Panc1 (cell line): ENCODE data around the gene NCKAP5L.

ENCODE experiments used
- CTCF ChIP-seq: fragments of 450-650 bp; IDR thresholded peaks from 2 replicates; pipeline ENCODE4 v1.5.1; 2017; ENCODE audit warnings: mild to moderate bottlenecking
- POLR2AphosphoS5 ChIP-seq: IDR thresholded peaks from 2 replicates; pipeline ENCODE4 v1.6.1; 2012; ENCODE audit warnings: mild to moderate bottlenecking, low read depth, low read length, moderate library complexity
- SIN3A ChIP-seq: IDR thresholded peaks from 2 replicates; pipeline ENCODE4 v1.6.1; 2012; ENCODE audit warnings: low read depth, mild to moderate bottlenecking, low read length, moderate library complexity, borderline replicate concordance; ENCODE audit not compliant: insufficient read depth

GRCh38 chr12:49853671-49854070 is 25.5 kb upstream of the NCKAP5L start:
- no peak for TF ChIP-seq CTCF
- TF ChIP-seq POLR2AphosphoS5: no peak
- TF ChIP-seq SIN3A: no peak
